HG02973 (cell line): ENCODE data around the gene GAS6.

Experiments
- ATAC-seq: cut with Tn5 transposase; IDR thresholded peaks from one replicate; pipeline ENCODE4 v1.9.1; 2021; ENCODE audit warnings: moderate library complexity; ENCODE audit not compliant: unreplicated experiment

Gene GAS6

GRCh38 chr13:113783200-113783881 lies 80.5 kb downstream of the GAS6 start:
- ATAC-seq, result no peak

GRCh38 chr13:113782472-113782871 lies 81.4 kb downstream of the GAS6 start:
- ATAC-seq, result no peak

DNA sequence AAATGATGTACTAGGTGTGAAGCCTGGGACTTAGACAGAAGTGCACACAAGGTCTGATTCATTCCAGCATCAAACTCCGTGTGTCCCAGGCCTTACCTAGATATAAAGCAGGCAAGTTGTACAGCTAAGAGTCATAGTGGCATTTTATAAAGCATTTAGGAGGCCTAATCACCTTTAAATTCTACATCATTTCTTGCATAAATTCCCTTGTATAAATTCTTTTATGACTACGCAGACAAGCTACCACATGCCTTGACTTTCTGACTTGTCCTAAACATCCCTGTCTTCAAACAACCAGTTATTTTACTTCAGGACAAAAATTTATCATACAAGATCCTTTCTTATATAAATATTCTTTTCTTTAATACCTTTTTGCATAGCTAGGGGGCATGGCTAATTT lies 82.3 kb downstream of the GAS6 start:
- ATAC-seq, result no peak

DNA sequence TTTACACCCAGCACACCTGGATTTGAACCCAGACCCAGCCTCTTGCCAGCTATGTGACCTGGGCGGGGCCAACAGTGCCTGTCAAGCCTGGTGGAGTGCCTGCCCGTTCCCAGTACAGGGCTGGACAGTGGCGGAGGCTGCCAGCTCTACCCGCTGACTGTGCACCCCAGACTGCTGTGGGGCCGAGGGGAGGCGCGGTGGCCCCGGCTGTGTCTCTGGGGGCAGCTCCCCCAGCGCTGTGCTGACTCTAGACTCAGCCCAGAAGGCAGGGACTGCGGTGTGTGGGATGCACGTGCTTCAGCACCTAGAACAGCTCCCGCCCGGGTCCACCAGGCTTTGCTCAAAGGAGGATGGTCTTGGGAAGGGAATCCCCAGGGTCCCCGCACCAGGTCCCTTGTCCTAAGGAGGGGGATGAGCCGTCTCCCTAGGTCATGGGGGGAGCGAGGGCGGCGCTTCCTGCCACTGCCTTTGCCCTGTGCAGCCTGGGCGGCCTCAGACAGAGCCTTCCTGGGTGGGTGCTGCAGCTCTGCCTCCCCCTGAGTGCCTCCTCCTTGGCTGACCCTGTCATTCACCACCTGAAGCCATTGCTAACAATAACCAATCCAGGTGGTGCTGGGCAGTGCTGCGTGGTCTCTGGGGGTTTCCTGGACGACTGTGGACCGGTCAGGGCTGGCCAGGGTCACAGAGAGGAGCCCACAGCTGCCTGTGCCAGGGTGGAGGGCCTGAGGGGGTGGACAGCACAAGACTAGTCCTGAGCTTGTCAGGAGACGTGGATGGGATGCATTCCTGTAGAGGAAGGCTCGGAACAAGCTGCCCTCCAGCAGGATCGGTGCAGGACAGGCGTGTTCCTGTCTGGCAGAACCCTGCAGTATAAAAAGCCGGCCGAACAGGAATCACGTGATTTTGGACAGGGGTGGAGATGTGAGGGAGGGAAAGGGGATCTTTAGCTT lies 86.3 kb downstream of the GAS6 start:
- no peak for ATAC-seq

DNA sequence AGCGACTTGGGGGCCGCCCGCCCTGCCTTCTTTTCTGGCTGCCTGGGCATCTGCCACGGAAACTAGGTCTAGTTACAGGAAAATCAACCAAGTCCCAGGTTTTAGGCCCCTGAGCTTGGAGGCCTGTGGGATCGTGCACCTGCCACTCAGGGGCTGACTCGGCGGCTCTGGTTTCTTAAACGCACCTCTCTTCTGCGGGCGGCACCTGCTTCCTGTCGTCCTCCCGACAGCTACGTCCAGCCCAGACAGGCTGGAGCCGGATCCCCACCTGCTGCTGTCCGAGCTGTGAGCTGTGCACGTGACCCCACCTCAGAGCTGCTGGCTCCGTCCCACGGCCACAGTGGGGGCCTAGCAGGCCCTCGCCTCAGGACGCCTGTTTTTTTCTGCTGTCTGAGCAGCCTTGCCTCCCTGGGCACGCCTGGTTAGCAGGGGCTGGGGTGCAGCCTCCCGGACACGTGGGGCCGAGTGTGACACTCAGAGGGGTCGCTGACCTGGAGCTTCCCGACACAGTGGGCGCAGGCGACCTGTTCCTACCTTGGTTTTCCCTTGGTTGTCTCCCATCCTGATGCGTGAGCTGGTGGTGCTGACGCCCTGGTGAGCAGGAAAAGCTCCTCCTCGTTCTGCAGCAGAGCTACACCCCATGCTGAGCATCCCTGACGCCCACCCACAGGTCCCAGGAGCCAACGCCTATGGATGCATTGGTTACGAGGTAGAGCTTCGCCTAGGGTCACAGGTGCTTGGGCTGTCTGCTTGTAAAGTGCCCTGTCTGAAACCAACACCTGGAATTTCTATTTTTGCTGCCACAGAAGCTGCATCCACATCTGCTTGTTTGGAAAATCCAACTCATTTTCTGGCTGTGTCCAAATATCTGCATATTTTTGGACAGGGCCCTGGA lies 87.4 kb downstream of the GAS6 start:
- no peak for ATAC-seq

GRCh38 chr13:113775451-113776145 lies 88.3 kb downstream of the GAS6 start:
- no peak for ATAC-seq

DNA sequence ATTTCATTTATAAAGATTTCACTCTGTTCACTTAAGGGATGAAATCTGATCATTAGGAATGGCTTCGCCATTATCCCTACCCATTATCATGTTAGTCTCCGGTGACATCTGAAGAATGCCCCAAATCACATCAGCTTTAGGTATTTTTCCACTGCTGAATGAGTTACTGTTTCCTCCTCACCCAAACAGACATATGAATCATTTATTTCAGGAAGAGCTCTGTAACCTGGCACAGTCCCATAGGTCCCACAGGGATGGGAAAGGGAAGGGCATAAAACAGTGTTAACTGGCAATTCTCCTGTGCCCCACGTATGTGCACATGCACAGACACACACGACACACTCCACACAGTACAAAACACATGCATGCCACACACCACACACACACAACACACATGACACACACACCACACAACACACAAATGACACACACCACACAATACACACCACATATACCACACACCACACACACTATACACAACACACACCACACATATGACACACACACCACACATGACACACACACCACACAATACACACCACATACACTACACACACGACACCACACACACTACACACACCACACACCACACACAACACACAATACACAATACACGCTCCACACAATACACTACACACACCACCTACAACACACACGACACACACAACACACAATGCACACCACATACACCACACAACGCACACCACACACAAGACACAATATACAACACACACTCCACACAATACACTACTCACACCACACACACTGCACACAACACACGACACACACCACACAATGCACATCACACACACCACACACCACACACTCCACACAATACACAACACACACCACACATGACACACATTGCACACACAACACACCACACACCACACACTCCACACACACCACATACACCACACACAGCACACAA lies 89.4 kb downstream of the GAS6 start:
- ATAC-seq, result no peak

- no peak for ATAC-seq
These were observed 92.1 kb downstream of the GAS6 start for GRCh38 chr13:113771709-113772331.

DNA sequence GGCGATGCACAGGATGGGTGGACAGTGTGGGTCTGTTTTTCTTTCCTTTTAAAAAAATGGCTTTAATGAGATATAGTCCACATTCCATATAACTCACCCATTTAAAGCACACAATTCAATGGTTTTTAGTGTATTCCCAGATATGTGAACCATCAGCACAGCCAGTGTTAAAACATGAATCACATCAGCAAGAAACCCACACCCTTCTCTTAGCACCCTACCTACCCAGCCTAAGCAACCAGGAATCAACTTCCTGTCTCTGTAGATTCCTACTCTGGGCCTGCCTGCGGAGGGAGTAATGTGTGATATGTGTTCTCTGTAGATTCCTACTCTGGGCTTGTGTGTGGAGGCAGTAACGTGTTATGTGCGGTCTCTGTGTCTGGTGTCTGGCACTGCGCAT lies 92.9 kb downstream of the GAS6 start:
- ATAC-seq, result no peak
